ENCODE results near the gene CAPS2. TPM values are rescaled to one million over a fixed set of nuclear protein-coding genes. Genes with fewer than 3 reads are reported as not detected.

Gene CAPS2
- total RNA-seq, 1 donor from 2014 or later: 6.6 TPM

- H3K27me3 Mint-ChIP-seq (ENCODE audit: low read depth): peaks cover 5% of the 10 kb centered on the region
- H3K4me3 Mint-ChIP-seq: no peak overlapping the region
- TF ChIP-seq, protein P1, sequence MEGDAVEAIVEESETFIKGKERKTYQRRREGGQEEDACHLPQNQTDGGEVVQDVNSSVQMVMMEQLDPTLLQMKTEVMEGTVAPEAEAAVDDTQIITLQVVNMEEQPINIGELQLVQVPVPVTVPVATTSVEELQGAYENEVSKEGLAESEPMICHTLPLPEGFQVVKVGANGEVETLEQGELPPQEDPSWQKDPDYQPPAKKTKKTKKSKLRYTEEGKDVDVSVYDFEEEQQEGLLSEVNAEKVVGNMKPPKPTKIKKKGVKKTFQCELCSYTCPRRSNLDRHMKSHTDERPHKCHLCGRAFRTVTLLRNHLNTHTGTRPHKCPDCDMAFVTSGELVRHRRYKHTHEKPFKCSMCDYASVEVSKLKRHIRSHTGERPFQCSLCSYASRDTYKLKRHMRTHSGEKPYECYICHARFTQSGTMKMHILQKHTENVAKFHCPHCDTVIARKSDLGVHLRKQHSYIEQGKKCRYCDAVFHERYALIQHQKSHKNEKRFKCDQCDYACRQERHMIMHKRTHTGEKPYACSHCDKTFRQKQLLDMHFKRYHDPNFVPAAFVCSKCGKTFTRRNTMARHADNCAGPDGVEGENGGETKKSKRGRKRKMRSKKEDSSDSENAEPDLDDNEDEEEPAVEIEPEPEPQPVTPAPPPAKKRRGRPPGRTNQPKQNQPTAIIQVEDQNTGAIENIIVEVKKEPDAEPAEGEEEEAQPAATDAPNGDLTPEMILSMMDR (conservative IDR thresholded peaks at IDR 0.05): no peak
- no peak overlapping the region for H3K27ac Mint-ChIP-seq (ENCODE audit: unreplicated experiment)
- DNase-seq (ENCODE audit: low read depth, low spot score): no peak
- H3K36me3 Mint-ChIP-seq (ENCODE audit: low read depth): no peaks in the 10 kb centered on the region
- peaks cover 4% of the 10 kb centered on the region for H3K9me3 Mint-ChIP-seq
- no peaks in the 10 kb centered on the region for H3K4me1 Mint-ChIP-seq
These were observed 93.9 kb downstream of the CAPS2 start for GRCh38 chr12:75236206-75236605.

- Mint-ChIP-seq H3K27me3 (ENCODE audit: low read depth) (peaks cover 21% of the 10 kb centered on the region), H3K36me3 (ENCODE audit: low read depth) (no peaks in the 10 kb centered on the region), H3K4me3 (no peak overlapping the region), H3K4me1 (no peaks in the 10 kb centered on the region), H3K9me3 (no peaks in the 10 kb centered on the region), H3K27ac (ENCODE audit: unreplicated experiment) (no peak overlapping the region)
- no peak for DNase-seq (ENCODE audit: low read depth, low spot score)
- TF ChIP-seq, protein P1 (conservative IDR thresholded peaks at IDR 0.05): no peak
These were observed 103.0 kb downstream of the CAPS2 start for GRCh38 chr12:75227132-75227531.

Other genes with a start within 250 kb of the CAPS2 start
- gene KCNC2, start 120.5 kb downstream of the CAPS2 start, total RNA-seq: not detected in 2 replicates
- not detected in 2 replicates for gene GLIPR1L1, start 4.3 kb upstream of the CAPS2 start, total RNA-seq
- gene GLIPR1L2, start 60.8 kb upstream of the CAPS2 start, total RNA-seq: 0.40 and 0.98 TPM in 2 replicates
- gene GLIPR1, start 150.4 kb upstream of the CAPS2 start, total RNA-seq: 0.36 and 0.84 TPM in 2 replicates
- gene KRR1, start 181.3 kb upstream of the CAPS2 start, total RNA-seq: 52.9 and 59.4 TPM in 2 replicates

Data from neural crest cell (in vitro differentiated cells).